MM.1S (cell line): Measurements from ENCODE around the gene GALNT6.

Experiments used
- DNase-seq: peaks from one replicate; pipeline ENCODE4 v3.0.0-alpha.2; 2015
- H2AFZ ChIP-seq: fragments of 300-600 bp; sonication (generic); 2 replicates; pipeline ENCODE4 v1.6.0; 2016; ENCODE audit warnings: antibody characterized with exemption, low read length
- H3F3A ChIP-seq: fragments of 300-600 bp; sonication (generic); 2 replicates; pipeline ENCODE4 v1.6.1; 2016; ENCODE audit warnings: mild to moderate bottlenecking, antibody characterized with exemption, low read length, moderate library complexity, mixed read lengths; ENCODE audit not compliant: insufficient read depth
- H3K27ac ChIP-seq: fragments of 300-600 bp; sonication (generic); 2 replicates; pipeline ENCODE4 v1.5.1; 2016; ENCODE audit warnings: mild to moderate bottlenecking, low read length
- H3K27me3 ChIP-seq: fragments of 300-600 bp; sonication (generic); replicated peaks from 2 replicates; pipeline ENCODE4 v1.6.0; 2016; ENCODE audit warnings: low read length; ENCODE audit not compliant: insufficient read depth
- H3K36me3 ChIP-seq: fragments of 300-600 bp; sonication (generic); replicated peaks from 2 replicates; pipeline ENCODE4 v1.6.1; 2016; ENCODE audit warnings: mild to moderate bottlenecking, low read length, mixed read lengths; ENCODE audit not compliant: insufficient read depth
- H3K4me1 ChIP-seq: fragments of 300-600 bp; sonication (generic); 2 replicates; pipeline ENCODE4 v1.6.1; 2016; ENCODE audit warnings: low read length, mixed read lengths
- H3K4me2 ChIP-seq: fragments of 300-600 bp; sonication (generic); 2 replicates; pipeline ENCODE4 v1.6.0; 2016; ENCODE audit warnings: low read depth, low read length
- H3K4me3 ChIP-seq: fragments of 300-600 bp; sonication (generic); 2 replicates; pipeline ENCODE4 v1.5.1; 2016; ENCODE audit warnings: low read length, mixed read lengths
- H3K79me2 ChIP-seq: fragments of 300-600 bp; sonication (generic); 2 replicates; pipeline ENCODE4 v1.6.1; 2016; ENCODE audit warnings: mixed run types, low read length, mixed read lengths
- H3K9ac ChIP-seq: fragments of 300-600 bp; sonication (generic); 2 replicates; pipeline ENCODE4 v1.6.1; 2016; ENCODE audit warnings: low read length, mixed read lengths
- H3K9me2 ChIP-seq: fragments of 300-600 bp; sonication (generic); replicated peaks from 2 replicates; pipeline ENCODE4 v1.6.1; 2016; ENCODE audit warnings: mild to moderate bottlenecking, low read length, mixed read lengths; ENCODE audit not compliant: insufficient read depth
- H3K9me3 ChIP-seq: fragments of 300-600 bp; sonication (generic); replicated peaks from 2 replicates; pipeline ENCODE4 v1.6.1; 2016; ENCODE audit warnings: mild to moderate bottlenecking, low read length, mixed read lengths; ENCODE audit not compliant: insufficient read depth
- H4K20me1 ChIP-seq: fragments of 300-600 bp; sonication (generic); 2 replicates; pipeline ENCODE4 v1.6.1; 2016; ENCODE audit warnings: mild to moderate bottlenecking, low read length, moderate library complexity, mixed read lengths; ENCODE audit not compliant: insufficient read depth
- CTCF ChIP-seq: fragments of 300-600 bp; sonication (generic); IDR thresholded peaks from 2 replicates; pipeline ENCODE4 v1.5.1; 2016; ENCODE audit warnings: antibody characterized with exemption, low read length, mixed read lengths
- EZH2 ChIP-seq: fragments of 300-600 bp; sonication (generic); optimal IDR thresholded peaks from 2 replicates; pipeline ENCODE3; 2017; ENCODE audit warnings: low read depth, mild to moderate bottlenecking, antibody characterized with exemption, low read length, mixed read lengths
- EZH2phosphoT487 ChIP-seq: fragments of 300-600 bp; sonication (generic); IDR thresholded peaks from 2 replicates; pipeline ENCODE4 v1.6.1; 2018; ENCODE audit warnings: antibody characterized with exemption, low read length

GALNT6 gene

GRCh38 chr12:51365276-51365675 lies 25.9 kb downstream of the GALNT6 start:
- H2AFZ ChIP-seq, result no peak overlapping the region
- no peaks in the 10 kb centered on the region for H3K27me3 ChIP-seq
- H3K4me1 ChIP-seq, result peaks cover 16% of the 10 kb centered on the region
- H3K27ac ChIP-seq, result no peak overlapping the region
- H3F3A ChIP-seq, result peaks cover 12% of the 10 kb centered on the region
- H3K9ac ChIP-seq, result no peak overlapping the region
- no peaks in the 10 kb centered on the region for H3K36me3 ChIP-seq
- no peaks in the 10 kb centered on the region for H3K9me3 ChIP-seq
- no peak overlapping the region for H3K4me2 ChIP-seq
- no peak for DNase-seq
- no peaks in the 10 kb centered on the region for H4K20me1 ChIP-seq
- no peak overlapping the region for H3K4me3 ChIP-seq
- H3K79me2 ChIP-seq, result no peaks in the 10 kb centered on the region
- no peak for TF ChIP-seq CTCF
- TF ChIP-seq EZH2, result no peak
- no peak for TF ChIP-seq EZH2phosphoT487
- no peaks in the 10 kb centered on the region for H3K9me2 ChIP-seq

GRCh38 chr12:51364001-51364400 lies 27.2 kb downstream of the GALNT6 start:
- peaks cover 8% of the 10 kb centered on the region for H3K4me1 ChIP-seq
- DNase-seq, result no peak
- no peaks in the 10 kb centered on the region for H3K79me2 ChIP-seq
- no peaks in the 10 kb centered on the region for H3K27me3 ChIP-seq
- no peaks in the 10 kb centered on the region for H3K9me2 ChIP-seq
- H4K20me1 ChIP-seq, result no peaks in the 10 kb centered on the region
- peaks cover 4% of the 10 kb centered on the region for H3F3A ChIP-seq
- no peaks in the 10 kb centered on the region for H3K36me3 ChIP-seq
- no peak overlapping the region for H3K27ac ChIP-seq
- H3K4me3 ChIP-seq, result no peak overlapping the region
- TF ChIP-seq EZH2, result no peak
- no peak for TF ChIP-seq CTCF
- TF ChIP-seq EZH2phosphoT487, result no peak
- no peak overlapping the region for H3K4me2 ChIP-seq
- H2AFZ ChIP-seq, result no peak overlapping the region
- H3K9ac ChIP-seq, result no peak overlapping the region
- no peaks in the 10 kb centered on the region for H3K9me3 ChIP-seq

- H3K27ac ChIP-seq, result no peak overlapping the region
- H3F3A ChIP-seq, result no peaks in the 10 kb centered on the region
- no peaks in the 10 kb centered on the region for H3K9me3 ChIP-seq
- no peak overlapping the region for H3K4me2 ChIP-seq
- H3K9ac ChIP-seq, result no peak overlapping the region
- no peak for DNase-seq
- H3K4me3 ChIP-seq, result no peak overlapping the region
- H2AFZ ChIP-seq, result no peak overlapping the region
- H3K79me2 ChIP-seq, result no peaks in the 10 kb centered on the region
- H3K27me3 ChIP-seq, result no peaks in the 10 kb centered on the region
- H3K4me1 ChIP-seq, result no peaks in the 10 kb centered on the region
- H3K36me3 ChIP-seq, result no peaks in the 10 kb centered on the region
- no peaks in the 10 kb centered on the region for H3K9me2 ChIP-seq
- TF ChIP-seq EZH2 (no peak), CTCF (no peak), EZH2phosphoT487 (no peak)
- no peaks in the 10 kb centered on the region for H4K20me1 ChIP-seq
Measured at GRCh38 chr12:51362747-51363342, 28.4 kb downstream of the GALNT6 start.
